HepG2 (cell line): ENCODE data around the gene CFAP100. TPM values are rescaled to one million over a fixed set of nuclear protein-coding genes. Genes with fewer than 3 reads are reported as not detected.

Experiments used
- BRCA1 ChIP-seq: sonication (generic); formaldehyde crosslinking; IDR thresholded peaks from 2 replicates; pipeline ENCODE4 v1.4.0; 2020; ENCODE audit warnings: missing genetic modification reagents
- CBX1 ChIP-seq: IDR thresholded peaks from one replicate; pipeline ENCODE4 v1.6.1; 2016; ENCODE audit warnings: antibody characterized with exemption, low read depth
- DMAP1 ChIP-seq: IDR thresholded peaks from 2 replicates; pipeline ENCODE4 v1.6.1; 2016
- GABPB1 ChIP-seq: IDR thresholded peaks from 2 replicates; pipeline ENCODE4 v1.6.1; 2016; ENCODE audit warnings: mild to moderate bottlenecking, missing genetic modification reagents, moderate library complexity, missing compliant biosample characterization
- HOXA5 ChIP-seq: sonication (generic); formaldehyde crosslinking; IDR thresholded peaks from 2 replicates; pipeline ENCODE4 v1.4.0; 2020; ENCODE audit warnings: missing genetic modification reagents
- KDM5B ChIP-seq: sonication (generic); formaldehyde crosslinking; IDR thresholded peaks from 2 replicates; pipeline ENCODE4 v1.4.0; 2020; ENCODE audit warnings: missing genetic modification reagents, mild to moderate bottlenecking, borderline replicate concordance
- NFYB ChIP-seq: sonication (generic); formaldehyde crosslinking; IDR thresholded peaks from 2 replicates; pipeline ENCODE4 v1.4.0; 2020; ENCODE audit warnings: missing genetic modification reagents
- NR2C2 ChIP-seq: sonication (generic); formaldehyde crosslinking; IDR thresholded peaks from 2 replicates; pipeline ENCODE4 v1.4.0; 2020; ENCODE audit warnings: missing genetic modification reagents, mild to moderate bottlenecking, moderate library complexity, borderline replicate concordance
- PITX1 ChIP-seq: sonication (generic); formaldehyde crosslinking; IDR thresholded peaks from 2 replicates; pipeline ENCODE4 v1.5.1; 2020; ENCODE audit warnings: mild to moderate bottlenecking, missing genetic modification reagents
- POLR2AphosphoS2 ChIP-seq: IDR thresholded peaks from 2 replicates; pipeline ENCODE4 v1.6.1; 2011; ENCODE audit warnings: low read depth, low read length, improper control_type of control experiment
- POLR2G ChIP-seq: fragments of 200-400 bp; formaldehyde crosslinking; IDR thresholded peaks from 2 replicates; pipeline ENCODE4 v1.6.1; 2018; ENCODE audit warnings: mild to moderate bottlenecking, low read depth, low read length, moderate library complexity
- RCOR2 ChIP-seq: IDR thresholded peaks from 2 replicates; pipeline ENCODE4 v1.6.1; 2016; ENCODE audit warnings: missing biosample characterization, missing genetic modification reagents
- RNF2 ChIP-seq: fragments of 450-650 bp; conservative IDR thresholded peaks from 2 replicates; pipeline ENCODE4 v1.6.1; 2016; ENCODE audit warnings: low read depth
- SAP130 ChIP-seq: IDR thresholded peaks from 2 replicates; pipeline ENCODE4 v1.6.1; 2016; ENCODE audit warnings: low read depth
- SP1 ChIP-seq, 2 experiments: fragments of 450-650 bp in 1 of 2; sonication (generic) in 1 of 2; formaldehyde crosslinking in 1 of 2; IDR thresholded peaks; 2 replicates each; pipeline versions ENCODE4 v1.4.0 to v1.6.1; 2016 to 2020; ENCODE audit warnings: missing genetic modification reagents in 1 of 2
- ZNF12 ChIP-seq: sonication (generic); formaldehyde crosslinking; IDR thresholded peaks from 2 replicates; pipeline ENCODE4 v1.5.0; 2020; ENCODE audit warnings: missing genetic modification reagents
- ZNF225 ChIP-seq: sonication (generic); formaldehyde crosslinking; IDR thresholded peaks from 2 replicates; pipeline ENCODE4 v1.4.0; 2020; ENCODE audit warnings: mild to moderate bottlenecking, missing genetic modification reagents
- ZNF251 ChIP-seq: sonication (generic); formaldehyde crosslinking; IDR thresholded peaks from 2 replicates; pipeline ENCODE4 v1.9.0; 2021; ENCODE audit warnings: mild to moderate bottlenecking, missing genetic modification reagents
- ZNF367 ChIP-seq: sonication (generic); formaldehyde crosslinking; IDR thresholded peaks from 2 replicates; pipeline ENCODE4 v1.4.0; 2020; ENCODE audit warnings: missing genetic modification reagents, borderline replicate concordance
- ZNF556 ChIP-seq: sonication (generic); formaldehyde crosslinking; IDR thresholded peaks from 2 replicates; pipeline ENCODE4 v1.4.0; 2020; ENCODE audit warnings: mild to moderate bottlenecking, missing genetic modification reagents, borderline replicate concordance
- ZNF589 ChIP-seq: sonication (generic); formaldehyde crosslinking; conservative IDR thresholded peaks from 2 replicates; pipeline ENCODE4 v1.8.0; 2022; ENCODE audit warnings: mild to moderate bottlenecking, moderate library complexity, missing genetic modification reagents
- ZNF776 ChIP-seq: sonication (generic); formaldehyde crosslinking; IDR thresholded peaks from 2 replicates; pipeline ENCODE4 v1.4.0; 2020; ENCODE audit warnings: mild to moderate bottlenecking, missing genetic modification reagents
- ZSCAN29 ChIP-seq: sonication (generic); formaldehyde crosslinking; conservative IDR thresholded peaks from 2 replicates; pipeline ENCODE4 v1.4.0; 2020; ENCODE audit warnings: mild to moderate bottlenecking, missing genetic modification reagents
- polyA plus RNA-seq, 8 experiments: library from polyadenylated mRNA; depleted of rRNA in 3 of 8; stranded (reverse) in 7 of 8; unstranded in 1 of 8; fragments of >200 nt; fragmentation: Illumina TruSeq in 4 of 8; extraction: Trizol in 4 of 8; gene quantifications; 2 replicates each; pipeline versions ENCODE4 v1.2.1 to v1.2.3, GENCODE V29; 2011 to 2016; ENCODE audit warnings: low read depth in 4 of 8, missing spikeins in 1 of 8, mixed read lengths in 1 of 8; ENCODE audit not compliant: insufficient read depth in 1 of 8
- total RNA-seq, 5 experiments: library from RNA; depleted of rRNA; stranded (reverse); fragments of >200 nt; fragmentation: Illumina TruSeq; extraction: Trizol; gene quantifications; 2 replicates each; pipeline ENCODE4 v1.2.3, GENCODE V29; 2016; ENCODE audit warnings: low read depth in 1 of 5
- TF ChIP-seq, protein P1 (sequence below): sonication (generic); formaldehyde crosslinking; conservative IDR thresholded peaks from 2 replicates; pipeline ENCODE4 v1.8.0; 2022; ENCODE audit warnings: mild to moderate bottlenecking, moderate library complexity, missing genetic modification reagents
- TF ChIP-seq, protein P2 (sequence below): sonication (generic); formaldehyde crosslinking; IDR thresholded peaks from 2 replicates; pipeline ENCODE4 v1.8.0; 2022; ENCODE audit warnings: missing genetic modification reagents, mild to moderate bottlenecking, moderate library complexity, borderline replicate concordance
- TF ChIP-seq, protein P3 (sequence below): sonication (generic); formaldehyde crosslinking; IDR thresholded peaks from 2 replicates; pipeline ENCODE4 v1.8.0; 2022; ENCODE audit warnings: missing genetic modification reagents, mild to moderate bottlenecking, borderline replicate concordance

CFAP100 gene
- total and polyA plus RNA-seq, 2 of the 13 experiments (the other 11 are each of a cell fraction or from before 2014, with no cell fraction given): 0.32 TPM; not detected in 1

DNA sequence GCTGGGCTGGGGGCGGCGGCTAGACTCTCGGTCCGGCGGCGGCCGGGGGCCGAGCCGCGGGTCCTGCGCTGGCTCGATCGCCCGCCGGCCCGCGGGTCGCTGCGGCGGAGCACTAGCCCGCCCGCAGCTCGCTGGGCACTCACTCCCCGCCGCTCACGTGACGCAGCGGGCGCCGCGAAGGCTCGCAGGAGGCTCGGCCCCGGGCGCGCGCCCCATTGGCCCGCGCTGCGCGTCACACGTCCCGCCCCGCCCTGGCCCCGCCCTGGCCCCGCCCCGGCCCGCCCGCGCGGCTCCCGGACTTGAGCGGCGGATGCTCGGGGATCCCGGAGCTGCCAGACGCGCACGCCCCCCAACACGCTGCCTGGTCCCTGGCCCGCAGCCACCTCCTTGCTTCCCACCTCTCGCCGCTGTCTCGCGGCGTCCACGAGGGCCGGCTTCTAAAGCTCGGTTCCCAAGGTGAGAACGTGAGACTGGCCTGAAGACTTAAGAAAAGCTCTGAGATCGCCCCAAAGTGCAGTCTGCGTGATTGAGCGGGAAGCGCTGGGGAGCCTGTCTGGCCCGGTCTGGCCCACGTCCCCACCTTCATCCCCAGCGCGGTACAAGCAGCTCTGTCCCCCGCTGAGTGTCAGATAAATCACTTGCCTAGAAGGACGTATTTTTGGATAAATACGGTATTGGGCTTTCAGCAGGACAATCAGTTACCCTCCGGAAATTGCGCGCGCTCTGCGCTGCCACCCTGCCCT lies 37.2 kb upstream of the CFAP100 start, which contains the start of gene KLF15 (continued):
- TF ChIP-seq HOXA5 (no peak), POLR2G (no peak), GABPB1 (peak; percentile 8; the same call in 1 of the 2 replicates), DMAP1 (CRISPR knock-in tag) (no peak), ZNF589 (CRISPR knock-in tag) (no peak), CBX1 (no peak), BRCA1 (CRISPR knock-in tag) (no peak), ZSCAN29 (CRISPR knock-in tag) (no peak), ZNF12 (CRISPR knock-in tag) (no peak), NFYB (peak; percentile 54; the same call in 1 of the 2 replicates), ZNF367 (CRISPR knock-in tag) (no peak), ZNF251 (CRISPR knock-in tag) (no peak), KDM5B (CRISPR knock-in tag) (no peak), POLR2AphosphoS2 (no peak), ZNF776 (CRISPR knock-in tag) (no peak), SP1 (IDR thresholded peaks at IDR 0.05) (no peak), SP1 (CRISPR knock-in tag; IDR thresholded peaks at IDR 0.05) (peak; percentile 18; the same call in 1 of the 2 replicates), ZNF225 (CRISPR knock-in tag) (0 out of 2 replicates have a peak, but pooled peaks have one; percentile 29), RCOR2 (CRISPR knock-in tag) (no peak), ZNF556 (no peak), PITX1 (0 out of 2 replicates have a peak, but pooled peaks have one; percentile 22), NR2C2 (CRISPR knock-in tag) (no peak), SAP130 (peak; percentile 61; the same call in 1 of the 2 replicates), RNF2 (0 out of 2 replicates have a peak, but pooled peaks have one; percentile 13)
- TF ChIP-seq, protein P1, sequence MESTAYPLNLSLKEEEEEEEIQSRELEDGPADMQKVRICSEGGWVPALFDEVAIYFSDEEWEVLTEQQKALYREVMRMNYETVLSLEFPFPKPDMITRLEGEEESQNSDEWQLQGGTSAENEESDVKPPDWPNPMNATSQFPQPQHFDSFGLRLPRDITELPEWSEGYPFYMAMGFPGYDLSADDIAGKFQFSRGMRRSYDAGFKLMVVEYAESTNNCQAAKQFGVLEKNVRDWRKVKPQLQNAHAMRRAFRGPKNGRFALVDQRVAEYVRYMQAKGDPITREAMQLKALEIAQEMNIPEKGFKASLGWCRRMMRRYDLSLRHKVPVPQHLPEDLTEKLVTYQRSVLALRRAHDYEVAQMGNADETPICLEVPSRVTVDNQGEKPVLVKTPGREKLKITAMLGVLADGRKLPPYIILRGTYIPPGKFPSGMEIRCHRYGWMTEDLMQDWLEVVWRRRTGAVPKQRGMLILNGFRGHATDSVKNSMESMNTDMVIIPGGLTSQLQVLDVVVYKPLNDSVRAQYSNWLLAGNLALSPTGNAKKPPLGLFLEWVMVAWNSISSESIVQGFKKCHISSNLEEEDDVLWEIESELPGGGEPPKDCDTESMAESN: peak; percentile 99
- TF ChIP-seq, protein P2, sequence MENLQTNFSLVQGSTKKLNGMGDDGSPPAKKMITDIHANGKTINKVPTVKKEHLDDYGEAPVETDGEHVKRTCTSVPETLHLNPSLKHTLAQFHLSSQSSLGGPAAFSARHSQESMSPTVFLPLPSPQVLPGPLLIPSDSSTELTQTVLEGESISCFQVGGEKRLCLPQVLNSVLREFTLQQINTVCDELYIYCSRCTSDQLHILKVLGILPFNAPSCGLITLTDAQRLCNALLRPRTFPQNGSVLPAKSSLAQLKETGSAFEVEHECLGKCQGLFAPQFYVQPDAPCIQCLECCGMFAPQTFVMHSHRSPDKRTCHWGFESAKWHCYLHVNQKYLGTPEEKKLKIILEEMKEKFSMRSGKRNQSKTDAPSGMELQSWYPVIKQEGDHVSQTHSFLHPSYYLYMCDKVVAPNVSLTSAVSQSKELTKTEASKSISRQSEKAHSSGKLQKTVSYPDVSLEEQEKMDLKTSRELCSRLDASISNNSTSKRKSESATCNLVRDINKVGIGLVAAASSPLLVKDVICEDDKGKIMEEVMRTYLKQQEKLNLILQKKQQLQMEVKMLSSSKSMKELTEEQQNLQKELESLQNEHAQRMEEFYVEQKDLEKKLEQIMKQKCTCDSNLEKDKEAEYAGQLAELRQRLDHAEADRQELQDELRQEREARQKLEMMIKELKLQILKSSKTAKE (CRISPR knock-in tag): no peak
- TF ChIP-seq, protein P3, sequence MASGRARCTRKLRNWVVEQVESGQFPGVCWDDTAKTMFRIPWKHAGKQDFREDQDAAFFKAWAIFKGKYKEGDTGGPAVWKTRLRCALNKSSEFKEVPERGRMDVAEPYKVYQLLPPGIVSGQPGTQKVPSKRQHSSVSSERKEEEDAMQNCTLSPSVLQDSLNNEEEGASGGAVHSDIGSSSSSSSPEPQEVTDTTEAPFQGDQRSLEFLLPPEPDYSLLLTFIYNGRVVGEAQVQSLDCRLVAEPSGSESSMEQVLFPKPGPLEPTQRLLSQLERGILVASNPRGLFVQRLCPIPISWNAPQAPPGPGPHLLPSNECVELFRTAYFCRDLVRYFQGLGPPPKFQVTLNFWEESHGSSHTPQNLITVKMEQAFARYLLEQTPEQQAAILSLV: no peak
